ENCODE results near the gene ATP5MC2. TPM values are rescaled to one million over a fixed set of nuclear protein-coding genes. Genes with fewer than 3 reads are reported as not detected.
"Not testable (repeated sequence)": the region's sequence is repeated elsewhere in the genome, so short reads cannot be mapped to it uniquely, and the experiment has no call there.

ATP5MC2 gene
- 433 and 480 TPM in 2 replicates for total RNA-seq (2014; rRNA removed; shearing (Covaris generic))

DNA sequence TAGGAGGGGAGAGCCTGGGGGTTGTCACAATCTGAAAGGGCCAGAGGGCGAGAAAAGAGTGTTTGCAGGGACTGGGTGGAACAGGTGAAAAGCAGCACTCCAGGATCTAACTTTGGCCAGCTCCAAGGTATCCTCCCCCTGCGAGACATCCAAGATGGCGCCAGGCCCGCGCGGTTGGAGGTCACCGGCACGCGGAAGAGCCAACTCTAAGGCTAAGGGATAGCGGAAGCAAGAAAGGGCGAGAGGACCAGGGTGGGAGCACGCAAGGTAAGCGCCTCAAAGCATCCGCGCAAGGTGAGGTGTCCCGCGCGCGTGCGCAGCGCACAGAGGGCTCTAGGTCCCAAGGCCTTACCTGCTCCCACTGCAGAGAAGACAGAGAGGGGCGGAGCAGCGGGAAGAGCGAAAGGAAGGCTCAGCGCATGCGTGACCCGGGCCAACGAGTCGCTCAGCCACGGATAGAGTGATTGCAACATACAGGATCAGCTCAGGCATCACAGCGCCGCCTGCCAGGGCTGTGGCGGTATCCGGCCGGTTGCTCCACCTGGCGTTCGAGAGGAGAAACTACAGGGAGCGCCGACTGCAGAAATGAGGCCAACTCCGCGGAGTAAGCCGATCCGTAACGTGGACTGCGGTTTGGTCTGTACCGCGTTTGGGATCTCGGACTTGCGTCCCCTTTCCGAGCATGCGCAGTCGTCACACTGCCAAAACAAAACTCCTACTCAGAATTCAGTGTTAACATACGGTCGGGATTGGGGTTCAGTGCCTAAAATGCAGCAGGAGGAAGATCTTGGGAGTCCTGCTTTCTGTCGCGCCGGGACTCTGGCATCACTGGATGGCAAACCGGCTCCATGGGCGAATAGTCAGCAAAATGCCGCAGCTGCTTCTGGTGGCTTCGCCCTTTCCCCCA is at the start of gene ATP5MC2:
Gene ATP5MC2 (minus strand): TSS at position 383 of the 907 bp plus-strand sequence. CDS start 3,469 bp downstream, outside the sequence.
- peak within 1 kb of the TSS; percentile 75 for H3K4me3 ChIP-seq
- DNase-seq, result peak; percentile 96 to 98
- H3K27ac ChIP-seq, result peak within 1 kb of the TSS; percentile 82
- H3K36me3 ChIP-seq, result peaks cover 19% of the 10 kb centered on the region
- H3K27me3 ChIP-seq, result no peaks in the 10 kb centered on the region
- no peaks in the 10 kb centered on the region for H3K9me3 ChIP-seq (replicated peaks)
- H3K4me1 ChIP-seq, result peaks cover 5% of the 10 kb centered on the region; the same call in 1 of the 2 replicates

DNA sequence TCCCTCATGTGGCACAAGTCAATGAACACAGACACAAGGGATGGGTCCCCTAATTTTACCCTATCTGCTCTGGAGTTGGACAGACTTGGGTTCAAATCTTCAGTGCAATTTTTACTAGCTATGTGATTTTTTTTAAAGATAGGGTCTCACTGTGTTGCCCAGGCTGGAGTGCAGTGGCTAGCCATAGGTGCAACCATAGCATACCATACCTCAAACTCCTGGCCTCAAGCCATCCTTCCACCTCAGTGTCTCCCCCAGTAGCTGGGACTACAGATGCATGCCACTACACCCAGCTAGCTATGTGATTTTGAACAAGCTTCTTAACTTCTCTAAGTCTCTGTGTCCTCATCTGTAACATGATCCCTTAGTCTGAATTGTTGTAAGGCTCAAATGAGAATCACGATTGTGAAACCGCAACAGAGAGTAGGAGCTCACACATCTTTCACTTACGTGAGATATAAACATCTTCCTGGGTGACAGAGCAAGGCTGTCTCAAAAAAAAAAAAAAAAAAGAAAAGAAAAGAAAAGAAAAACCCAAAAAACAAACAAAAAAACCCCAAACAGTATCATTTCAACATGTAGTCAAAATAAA is 46.7 kb upstream of the ATP5MC2 start:
- Histone ChIP-seq H3K9me3 (replicated peaks) (no peaks in the 10 kb centered on the region), H3K27me3 (no peaks in the 10 kb centered on the region), H3K4me1 (no peaks in the 10 kb centered on the region), H3K4me3 (no peak overlapping the region), H3K27ac (no peak overlapping the region), H3K36me3 (no peaks in the 10 kb centered on the region)
- no peak for DNase-seq

DNA sequence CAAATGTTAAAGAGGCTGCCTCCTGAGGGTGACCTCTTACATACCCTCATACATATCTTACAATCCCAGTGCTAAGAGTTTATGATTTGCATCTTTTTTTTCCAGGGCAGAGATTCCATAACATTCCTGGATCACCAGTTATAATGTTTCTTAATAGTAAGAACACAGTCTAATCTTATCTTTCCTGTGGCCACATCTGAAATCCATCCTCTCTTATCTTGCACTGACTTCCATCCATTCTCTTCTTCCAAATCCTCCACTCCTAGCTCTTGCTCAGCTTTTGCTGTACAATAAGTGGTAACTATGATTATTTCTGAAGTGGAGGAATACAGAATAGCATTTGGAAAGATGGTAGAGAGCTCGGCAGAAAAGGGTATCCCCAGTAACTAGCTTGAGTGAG is 45.1 kb upstream of the ATP5MC2 start:
- Histone ChIP-seq H3K27ac (no peak overlapping the region), H3K4me3 (no peak overlapping the region), H3K27me3 (no peaks in the 10 kb centered on the region), H3K36me3 (no peaks in the 10 kb centered on the region), H3K9me3 (replicated peaks) (no peaks in the 10 kb centered on the region), H3K4me1 (no peaks in the 10 kb centered on the region)
- DNase-seq, result no peak

DNA sequence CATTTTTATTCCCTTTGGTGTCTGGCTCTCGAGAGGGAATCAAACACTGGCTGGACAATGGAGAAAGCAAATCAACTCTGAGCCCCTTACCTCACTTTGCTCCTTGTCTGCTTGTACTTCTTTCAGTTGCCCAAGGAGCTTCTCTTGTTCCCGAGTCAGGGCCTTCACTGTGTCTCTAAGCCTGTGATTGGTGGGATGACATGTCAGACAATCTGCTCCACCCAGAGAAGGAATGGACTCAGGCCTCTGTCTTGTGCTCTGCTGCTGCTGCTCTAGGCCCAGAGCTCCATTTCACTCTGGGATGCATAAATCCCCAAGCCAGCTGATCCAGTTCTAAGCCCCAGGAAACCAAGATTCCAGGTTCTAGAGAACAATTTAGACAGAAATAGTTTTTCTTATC is 43.8 kb upstream of the ATP5MC2 start:
- H3K27ac ChIP-seq, result no peak overlapping the region
- no peaks in the 10 kb centered on the region for H3K4me1 ChIP-seq
- H3K36me3 ChIP-seq, result no peaks in the 10 kb centered on the region
- no peak for DNase-seq
- H3K9me3 ChIP-seq (replicated peaks), result no peaks in the 10 kb centered on the region
- no peak overlapping the region for H3K4me3 ChIP-seq
- H3K27me3 ChIP-seq, result no peaks in the 10 kb centered on the region

DNA sequence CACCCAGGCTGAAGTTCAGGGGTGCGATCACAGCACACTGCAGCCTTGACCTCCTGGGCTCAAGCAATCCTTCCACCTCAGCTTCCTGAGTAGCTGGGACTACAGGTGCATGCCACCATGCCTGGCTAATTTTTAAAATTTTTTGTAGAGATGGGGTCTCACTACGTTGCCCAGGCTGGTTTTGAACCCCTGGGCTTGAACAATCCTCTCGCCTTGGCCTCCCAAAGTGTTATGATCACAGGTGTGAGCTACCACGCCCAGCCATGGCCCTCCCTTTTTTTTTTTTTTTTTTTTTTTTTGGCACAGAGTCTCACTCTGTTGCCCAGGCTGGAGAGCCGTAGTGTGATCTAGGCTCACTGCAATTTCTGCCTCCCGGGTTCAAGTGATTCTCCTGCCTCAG is 42.7 kb upstream of the ATP5MC2 start:
- not testable (repeated sequence) for H3K4me3 ChIP-seq; DNase-seq; H3K36me3 ChIP-seq; H3K9me3 ChIP-seq (replicated peaks); H3K4me1 ChIP-seq; H3K27ac ChIP-seq; H3K27me3 ChIP-seq

DNA sequence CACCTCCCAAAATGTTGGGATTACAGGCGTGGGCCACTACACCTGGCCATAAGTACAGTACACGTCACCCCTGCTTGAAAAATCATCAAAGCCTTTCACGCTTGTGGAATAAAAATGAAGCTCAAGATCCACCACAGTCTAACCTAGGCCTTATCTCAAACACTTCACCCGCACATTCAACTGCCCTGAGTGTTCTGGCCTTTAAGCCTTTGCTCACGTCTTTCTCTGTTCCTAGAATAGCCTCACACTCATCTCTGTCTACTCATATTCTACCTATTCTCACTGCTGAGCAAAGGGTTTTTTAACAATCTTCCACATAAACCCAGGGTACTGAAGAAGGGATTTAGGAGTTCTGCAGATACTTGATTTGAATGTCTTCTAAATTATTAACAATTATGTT is 41.4 kb upstream of the ATP5MC2 start:
- H3K4me1 ChIP-seq, result no peaks in the 10 kb centered on the region
- no peaks in the 10 kb centered on the region for H3K9me3 ChIP-seq (replicated peaks)
- no peak for DNase-seq
- no peaks in the 10 kb centered on the region for H3K36me3 ChIP-seq
- no peak overlapping the region for H3K4me3 ChIP-seq
- no peaks in the 10 kb centered on the region for H3K27me3 ChIP-seq
- no peak overlapping the region for H3K27ac ChIP-seq

DNA sequence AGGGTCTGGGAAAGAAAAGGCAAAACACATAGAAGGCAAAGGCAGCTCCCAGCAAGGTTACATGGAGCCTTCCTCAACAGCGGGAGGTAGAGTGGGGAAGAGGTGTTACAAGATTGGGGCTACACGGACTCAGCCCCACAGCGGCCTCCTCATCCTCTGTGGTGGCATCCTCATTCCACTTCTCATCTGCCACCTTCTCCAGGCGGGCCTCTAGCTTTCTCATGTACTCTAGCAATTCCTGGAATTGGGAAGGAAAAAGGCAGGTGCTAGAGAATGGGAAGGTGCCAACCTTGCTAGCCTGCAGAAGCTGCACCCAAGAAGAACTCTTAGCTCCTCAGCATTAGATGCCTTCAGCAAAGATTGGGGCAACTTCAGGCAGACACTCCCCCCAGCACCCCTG is 38.1 kb upstream of the ATP5MC2 start:
- DNase-seq, result no peak
- no peaks in the 10 kb centered on the region for H3K9me3 ChIP-seq (replicated peaks)
- no peak overlapping the region for H3K4me3 ChIP-seq
- H3K4me1 ChIP-seq, result no peaks in the 10 kb centered on the region
- no peaks in the 10 kb centered on the region for H3K27me3 ChIP-seq
- no peaks in the 10 kb centered on the region for H3K36me3 ChIP-seq
- H3K27ac ChIP-seq, result no peak overlapping the region

DNA sequence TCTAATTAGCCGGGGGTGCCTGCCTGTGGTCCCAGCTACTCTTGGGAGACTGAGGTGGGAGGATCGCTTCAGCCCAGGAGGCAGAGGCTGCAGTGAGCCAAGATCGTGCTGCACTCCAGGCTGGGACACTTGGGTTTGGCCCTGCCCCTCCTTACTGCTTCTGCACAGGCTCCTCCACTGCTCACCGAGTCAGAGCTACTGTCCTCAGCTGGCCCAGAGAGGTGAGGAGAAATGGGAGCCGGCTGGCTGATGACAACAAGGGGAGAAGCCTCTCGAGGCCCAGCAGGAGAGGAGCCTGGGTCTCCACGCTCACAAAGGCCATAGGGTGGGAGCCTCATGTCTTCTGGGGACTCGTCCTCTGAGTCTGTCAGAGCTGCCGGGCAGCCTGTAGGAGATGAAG is 37.6 kb upstream of the ATP5MC2 start:
- Histone ChIP-seq H3K27me3 (no peaks in the 10 kb centered on the region), H3K27ac (no peak overlapping the region), H3K4me1 (no peaks in the 10 kb centered on the region), H3K4me3 (no peak overlapping the region), H3K9me3 (replicated peaks) (no peaks in the 10 kb centered on the region), H3K36me3 (no peaks in the 10 kb centered on the region)
- DNase-seq, result no peak

DNA sequence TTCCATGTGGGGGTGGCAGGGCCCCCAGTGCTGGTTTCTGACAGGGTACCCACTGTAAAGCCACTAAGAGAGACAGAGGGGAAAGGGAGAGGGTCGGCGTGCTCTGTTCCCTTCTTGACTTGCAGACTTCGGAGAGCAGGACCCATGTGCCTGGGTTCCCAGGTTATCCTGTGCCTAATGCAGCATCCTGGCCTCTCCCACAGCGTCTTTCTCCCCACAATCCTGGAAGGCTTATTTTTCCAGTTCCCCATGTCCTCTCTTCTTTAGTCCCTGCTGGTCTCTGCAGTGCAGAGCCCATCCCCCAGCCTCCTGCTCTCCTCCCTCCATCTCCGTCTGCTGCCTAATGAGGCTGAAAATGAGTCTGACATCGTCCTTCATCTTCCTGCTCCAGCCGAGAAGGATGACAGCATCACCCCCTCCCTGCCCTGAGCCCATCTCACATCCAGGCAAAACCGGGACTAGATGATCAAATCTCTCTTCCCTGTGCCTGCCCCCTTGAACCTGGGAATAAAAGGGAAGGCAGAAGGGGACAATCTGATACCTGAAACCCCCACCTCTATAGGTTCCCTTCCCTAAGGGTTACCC is 36.3 kb upstream of the ATP5MC2 start:
- Histone ChIP-seq H3K27me3 (no peaks in the 10 kb centered on the region), H3K36me3 (no peaks in the 10 kb centered on the region), H3K4me3 (no peak overlapping the region), H3K27ac (no peak overlapping the region), H3K9me3 (replicated peaks) (no peaks in the 10 kb centered on the region), H3K4me1 (no peaks in the 10 kb centered on the region)
- DNase-seq, result no peak

DNA sequence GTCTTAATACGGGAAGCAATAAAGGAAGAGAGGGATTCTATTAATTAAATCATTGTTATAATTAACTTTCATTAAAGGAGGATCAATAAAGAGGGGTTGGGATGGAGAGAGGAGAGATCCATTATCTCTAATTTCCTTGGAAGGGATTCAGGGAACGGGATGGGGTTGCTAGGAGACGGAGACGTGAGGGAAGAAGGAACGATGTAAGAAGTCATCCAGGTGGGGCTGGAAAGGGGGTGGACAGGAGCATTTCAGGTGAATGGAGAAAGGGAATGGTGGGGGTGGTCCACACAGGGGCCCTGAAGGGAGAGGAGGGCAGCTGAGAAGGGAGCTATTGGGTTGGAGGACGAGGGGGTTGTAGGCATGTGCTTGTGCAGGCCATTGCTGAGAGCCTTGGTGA is 34.2 kb upstream of the ATP5MC2 start:
- DNase-seq, result no peak
- no peaks in the 10 kb centered on the region for H3K36me3 ChIP-seq
- H3K4me3 ChIP-seq, result no peak overlapping the region
- H3K9me3 ChIP-seq (replicated peaks), result no peaks in the 10 kb centered on the region
- no peaks in the 10 kb centered on the region; the same call in 1 of the 2 replicates for H3K27me3 ChIP-seq
- H3K4me1 ChIP-seq, result no peaks in the 10 kb centered on the region
- no peak overlapping the region for H3K27ac ChIP-seq

DNA sequence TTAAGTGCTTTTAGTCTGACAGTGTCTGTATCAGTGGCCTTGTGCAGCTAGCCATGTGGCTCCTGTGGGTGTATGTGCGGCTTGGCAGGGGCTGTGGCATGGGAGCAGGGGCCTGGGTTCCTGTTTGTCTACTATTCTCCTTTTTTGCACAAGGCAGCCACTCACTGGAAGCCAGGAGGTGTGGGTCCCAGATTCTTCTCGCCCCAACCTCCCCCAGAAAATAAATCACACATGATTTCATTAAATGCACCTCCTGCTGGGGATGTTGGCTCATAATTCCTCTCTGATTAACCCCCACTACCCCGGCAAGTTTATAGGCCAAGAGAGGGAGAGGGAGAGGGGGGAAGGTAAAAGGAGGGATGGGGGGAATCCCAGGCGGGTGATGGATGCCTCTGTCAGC is 33.8 kb upstream of the ATP5MC2 start:
- H3K27ac ChIP-seq, result no peak overlapping the region
- H3K9me3 ChIP-seq (replicated peaks), result no peaks in the 10 kb centered on the region
- H3K4me1 ChIP-seq, result no peaks in the 10 kb centered on the region
- no peaks in the 10 kb centered on the region for H3K36me3 ChIP-seq
- no peak overlapping the region for H3K4me3 ChIP-seq
- DNase-seq, result no peak
- no peaks in the 10 kb centered on the region; the same call in 1 of the 2 replicates for H3K27me3 ChIP-seq

DNA sequence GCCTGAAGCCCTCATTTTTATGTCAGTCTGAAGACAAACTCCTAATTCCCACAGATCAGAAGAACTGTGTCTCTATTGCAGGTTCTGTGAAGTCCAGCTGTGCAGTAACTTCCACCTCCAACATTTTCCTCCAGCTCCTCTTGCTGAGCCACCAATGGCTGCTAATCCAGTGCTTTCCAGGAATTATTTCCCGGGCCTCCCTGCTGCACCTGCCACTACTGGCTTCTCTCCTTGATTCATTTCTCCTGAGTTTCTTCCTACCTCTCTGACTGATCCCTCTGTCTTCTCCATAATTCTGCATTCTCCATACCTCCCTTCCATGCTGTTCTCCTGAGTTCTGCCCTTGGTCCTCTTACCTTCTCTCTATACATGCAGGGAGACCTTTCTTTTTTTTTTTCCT is 30.2 kb upstream of the ATP5MC2 start:
- no peaks in the 10 kb centered on the region for H3K36me3 ChIP-seq
- no peaks in the 10 kb centered on the region; the same call in none of the 2 replicates for H3K27me3 ChIP-seq
- H3K27ac ChIP-seq, result no peak overlapping the region
- H3K4me3 ChIP-seq, result no peak overlapping the region
- H3K4me1 ChIP-seq, result no peaks in the 10 kb centered on the region
- DNase-seq, result no peak
- H3K9me3 ChIP-seq (replicated peaks), result no peaks in the 10 kb centered on the region

DNA sequence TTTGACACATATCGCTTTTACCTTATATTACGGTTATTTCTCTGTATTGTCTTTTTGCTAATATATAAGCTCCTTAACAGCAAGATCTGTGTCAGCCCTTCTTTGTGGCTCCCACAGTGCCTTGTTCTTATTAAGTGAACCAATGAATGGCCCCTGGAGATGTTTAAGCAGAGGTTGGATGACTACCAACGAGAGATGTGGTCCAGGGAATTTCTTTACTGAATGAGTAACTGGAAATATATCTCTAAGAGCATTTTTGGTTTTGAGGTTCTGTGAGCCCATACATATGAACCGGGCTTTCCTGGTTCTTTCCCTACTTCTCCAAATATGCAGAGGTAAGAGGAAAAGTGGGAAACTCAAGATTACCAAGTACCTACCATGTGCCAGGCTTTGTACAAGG is 27.9 kb upstream of the ATP5MC2 start:
- H3K36me3 ChIP-seq, result no peaks in the 10 kb centered on the region
- no peaks in the 10 kb centered on the region for H3K9me3 ChIP-seq (replicated peaks)
- H3K4me3 ChIP-seq, result no peak overlapping the region
- H3K27ac ChIP-seq, result no peak overlapping the region
- H3K27me3 ChIP-seq, result no peaks in the 10 kb centered on the region; the same call in none of the 2 replicates
- DNase-seq, result no peak
- no peaks in the 10 kb centered on the region for H3K4me1 ChIP-seq

DNA sequence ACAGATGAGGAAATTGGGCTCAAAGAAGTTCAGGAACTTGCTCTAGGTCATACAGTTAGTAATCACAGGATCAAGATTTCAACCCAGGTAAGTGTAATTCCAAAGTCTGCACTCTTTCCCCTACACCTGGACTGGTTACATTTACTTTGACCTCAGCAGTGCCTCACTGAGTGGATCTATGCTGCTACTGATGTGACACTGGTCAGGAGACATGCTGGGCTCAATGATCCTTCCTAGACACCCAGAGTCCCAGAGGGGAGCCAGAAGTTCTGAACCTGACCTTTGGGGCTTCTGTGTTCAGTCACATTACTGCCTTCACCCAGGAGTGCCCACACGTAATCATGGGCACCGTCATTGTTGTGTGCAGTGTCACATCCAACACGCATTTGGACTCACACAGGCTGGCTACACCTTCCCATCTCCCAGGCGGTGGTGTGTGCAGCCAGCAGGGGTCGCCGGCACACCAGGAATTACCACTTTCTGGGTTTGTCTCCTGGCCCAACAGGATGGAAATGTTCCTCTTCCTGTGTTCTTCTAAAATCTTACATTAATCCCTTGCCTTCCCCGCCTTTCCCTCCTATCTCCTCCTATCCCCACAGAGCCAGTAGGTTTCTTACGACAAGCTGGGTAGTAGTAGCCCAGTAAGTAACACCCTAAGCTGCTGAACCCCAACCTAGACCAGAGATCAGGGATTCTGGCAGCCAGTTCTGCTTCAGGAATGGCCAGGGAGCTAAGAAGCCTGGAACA is 25.8 kb upstream of the ATP5MC2 start:
- no peak overlapping the region for H3K27ac ChIP-seq
- H3K4me1 ChIP-seq, result no peaks in the 10 kb centered on the region
- DNase-seq, result peak; percentile 58 to 76
- H3K9me3 ChIP-seq (replicated peaks), result no peaks in the 10 kb centered on the region
- H3K27me3 ChIP-seq, result no peaks in the 10 kb centered on the region; the same call in none of the 2 replicates
- no peaks in the 10 kb centered on the region for H3K36me3 ChIP-seq
- H3K4me3 ChIP-seq, result no peak overlapping the region

DNA sequence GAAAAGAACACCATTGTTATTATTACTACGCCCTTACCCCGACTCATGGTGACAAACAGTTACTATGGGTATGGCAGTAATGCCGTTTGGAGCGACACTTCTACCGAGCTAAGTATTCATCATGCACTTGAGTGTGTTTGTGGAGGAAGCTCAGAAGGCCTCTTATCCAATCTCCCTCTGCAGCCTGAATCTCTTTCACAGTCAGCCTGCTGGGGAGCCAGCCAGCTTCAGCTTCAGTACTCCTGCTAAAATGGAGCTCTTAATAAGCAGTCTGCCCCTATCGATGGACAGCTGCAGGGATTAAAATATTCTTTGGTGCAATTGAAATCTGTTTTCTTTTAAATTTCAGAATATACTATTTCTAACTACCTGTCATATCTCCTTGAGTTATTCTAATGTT is 24.7 kb upstream of the ATP5MC2 start:
- no peak for DNase-seq
- Histone ChIP-seq H3K4me1 (no peaks in the 10 kb centered on the region), H3K9me3 (replicated peaks) (no peaks in the 10 kb centered on the region), H3K27ac (no peak overlapping the region), H3K36me3 (no peaks in the 10 kb centered on the region), H3K4me3 (no peak overlapping the region), H3K27me3 (no peaks in the 10 kb centered on the region; the same call in none of the 2 replicates)
